IMR-90 (cell line): ENCODE results near the gene PSME4. TPM values are rescaled to one million over a fixed set of nuclear protein-coding genes. Genes with fewer than 3 reads are reported as not detected.

Source experiments
- ATAC-seq: fragments of 200-7000 bp; cut with Tn5 transposase; 2 replicates; pipeline ENCODE4 v1.9.1; 2020; ENCODE audit warnings: low read depth, mild to moderate bottlenecking, moderate library complexity
- BruUV-seq: library from RNA; stranded (reverse); fragments of 400-500 nt; replicated peaks from 2 replicates; lab custom pipeline; 2021; lab: Mats Ljungman, UMichigan
- CTCF ChIA-PET: fragments of 300-600 bp; formaldehyde crosslinking; extraction: SDS; loops from one replicate; lab custom pipeline; 2021; ENCODE audit warnings: antibody characterized with exemption; lab: Yijun Ruan, JAX
- POLR2A ChIA-PET: fragments of 300-600 bp; sonication (Branson Sonifier 250); formaldehyde crosslinking; loops from one replicate; lab custom pipeline; 2022; ENCODE audit warnings: antibody characterized with exemption; ENCODE audit not compliant: unreplicated experiment; lab: Charles Lee
- DNase-seq: peaks from one replicate; pipeline ENCODE4 v3.0.0; 2013
- H2AFZ ChIP-seq: replicated peaks from 2 replicates; pipeline ENCODE3; 2013; ENCODE audit warnings: low read length, mild to moderate bottlenecking; ENCODE audit not compliant: poor library complexity
- H2AK5ac ChIP-seq: 2 replicates; pipeline ENCODE4 v1.6.1; 2013; ENCODE audit warnings: low read depth, low read length, inconsistent platforms
- H2AK9ac ChIP-seq: replicated peaks from 2 replicates; pipeline ENCODE3; 2013; ENCODE audit warnings: mild to moderate bottlenecking, low read depth, low read length, moderate library complexity; ENCODE audit not compliant: poor library complexity
- H2BK120ac ChIP-seq: 2 replicates; pipeline ENCODE4 v1.6.1; 2013; ENCODE audit warnings: low read depth, low read length, inconsistent platforms
- H2BK15ac ChIP-seq: 3 replicates; pipeline ENCODE4 v1.6.1; 2013; ENCODE audit warnings: low read depth, low read length, inconsistent platforms
- H2BK20ac ChIP-seq: 2 replicates; pipeline ENCODE4 v1.6.1; 2013; ENCODE audit warnings: low read depth, mild to moderate bottlenecking, inconsistent platforms, low read length, moderate library complexity
- H2BK5ac ChIP-seq: 2 replicates; pipeline ENCODE4 v1.6.1; 2013; ENCODE audit warnings: mild to moderate bottlenecking, low read depth, low read length, inconsistent platforms; ENCODE audit not compliant: poor library complexity, severe bottlenecking
- H3K14ac ChIP-seq: replicated peaks from 2 replicates; pipeline ENCODE4 v1.6.1; 2013; ENCODE audit warnings: low read depth, low read length, inconsistent platforms
- H3K18ac ChIP-seq: 2 replicates; pipeline ENCODE4 v1.6.1; 2013; ENCODE audit warnings: low read depth, low read length, control low read depth
- H3K23ac ChIP-seq: 2 replicates; pipeline ENCODE4 v1.6.1; 2013; ENCODE audit warnings: low read depth, low read length, inconsistent platforms
- H3K27ac ChIP-seq: 2 replicates; pipeline ENCODE4 v1.5.1; 2013; ENCODE audit warnings: mild to moderate bottlenecking, control low read depth, low read length; ENCODE audit not compliant: insufficient read depth
- H3K27me3 ChIP-seq: 2 replicates; pipeline ENCODE4 v1.6.1; 2013; ENCODE audit warnings: low read length; ENCODE audit not compliant: control insufficient read depth, insufficient read depth
- H3K36me3 ChIP-seq: 2 replicates; pipeline ENCODE4 v1.6.1; 2013; ENCODE audit warnings: low read length, mixed read lengths; ENCODE audit not compliant: control insufficient read depth, insufficient read depth
- H3K4ac ChIP-seq: 2 replicates; pipeline ENCODE4 v1.6.1; 2013; ENCODE audit warnings: low read depth, low read length, inconsistent platforms
- H3K4me1 ChIP-seq: 2 replicates; pipeline ENCODE4 v1.6.1; 2013; ENCODE audit warnings: low read length, mixed read lengths; ENCODE audit not compliant: control insufficient read depth, insufficient read depth
- H3K4me2 ChIP-seq: 2 replicates; pipeline ENCODE4 v1.6.1; 2013; ENCODE audit warnings: low read depth, mild to moderate bottlenecking, control low read depth, low read length, moderate library complexity
- H3K4me3 ChIP-seq: 2 replicates; pipeline ENCODE4 v1.5.1; 2013; ENCODE audit warnings: low read depth, mild to moderate bottlenecking, control low read depth, low read length, moderate library complexity; ENCODE audit not compliant: insufficient read depth
- H3K56ac ChIP-seq: 2 replicates; pipeline ENCODE4 v1.6.1; 2013; ENCODE audit warnings: low read length, inconsistent platforms; ENCODE audit not compliant: insufficient read depth; ENCODE audit errors: extremely low read depth
- H3K79me1 ChIP-seq, 2 experiments: 2 replicates each; pipeline ENCODE4 v1.6.1; 2013; ENCODE audit warnings: low read length in 2 of 2, inconsistent platforms in 1 of 2, low read depth in 1 of 2
- H3K9ac ChIP-seq: 2 replicates; pipeline ENCODE4 v1.6.1; 2013; ENCODE audit warnings: low read depth, low read length, control low read depth
- H3K9me1 ChIP-seq: 2 replicates; pipeline ENCODE4 v1.6.1; 2013; ENCODE audit warnings: low read length, inconsistent platforms; ENCODE audit not compliant: insufficient read depth
- H3K9me3 ChIP-seq: 2 replicates; pipeline ENCODE4 v1.6.1; 2013; ENCODE audit warnings: low read length; ENCODE audit not compliant: control insufficient read depth, insufficient read depth
- H4K20me1 ChIP-seq: 2 replicates; pipeline ENCODE4 v1.6.1; 2013; ENCODE audit warnings: low read length, inconsistent platforms; ENCODE audit not compliant: insufficient read depth
- H4K5ac ChIP-seq: 2 replicates; pipeline ENCODE4 v1.6.1; 2013; ENCODE audit warnings: mild to moderate bottlenecking, low read depth, low read length, control low read depth
- H4K8ac ChIP-seq, 2 experiments: 2 replicates each; pipeline ENCODE4 v1.6.1; 2013; ENCODE audit warnings: low read depth in 2 of 2, low read length in 2 of 2, control low read depth in 1 of 2, inconsistent platforms in 1 of 2
- H4K91ac ChIP-seq: 2 replicates; pipeline ENCODE4 v1.6.1; 2013; ENCODE audit warnings: low read depth, low read length, inconsistent platforms; ENCODE audit not compliant: insufficient read depth
- MAFK ChIP-seq: IDR thresholded peaks from 2 replicates; pipeline ENCODE4 v1.6.1; 2012; ENCODE audit warnings: low read depth, low read length, improper control_type of control experiment
- MXI1 ChIP-seq: IDR thresholded peaks from 2 replicates; pipeline ENCODE4 v1.6.1; 2012; ENCODE audit warnings: low read depth, mild to moderate bottlenecking, low read length, moderate library complexity, borderline replicate concordance
- WGBS, 2 experiments: methylation state at CpG; one replicate each; pipeline versions ENCODE4 v1.1.5 to v1.1.7; 2013; ENCODE audit warnings: missing lambda C conversion rate in 2 of 2; ENCODE audit not compliant: insufficient read length in 1 of 2; ENCODE audit errors: extremely low coverage in 2 of 2; 5-methylcytosine and 5-hydroxymethylcytosine counted together
- dilution Hi-C: fragments of 300-500 bp; cut with HindIII; formaldehyde crosslinking; loops from one replicate; pipeline ENCODE4 v1.14.3; 2018; ENCODE audit warnings: low sequenced_read_pairs; ENCODE audit not compliant: unreplicated experiment
- in situ Hi-C: fragments of 300-500 bp; cut with MboI; formaldehyde crosslinking; loops from 3 replicates; pipeline ENCODE4 v1.14.3; 2019; ENCODE audit warnings: low sequenced_read_pairs, inconsistent platforms, mixed read lengths
- intact Hi-C: fragments of 100-400 bp; cut with micrococcal nuclease; formaldehyde crosslinking; loops from 2 replicates; pipeline ENCODE4 v1.10.0; 2022
- polyA plus RNA-seq, 3 experiments: library from polyadenylated mRNA; depleted of rRNA; stranded (reverse); fragments of >200 nt; gene quantifications; 2 replicates each; pipeline ENCODE4 v1.2.3, GENCODE V29; 2012; ENCODE audit warnings: low replicate concordance in 1 of 3
- total RNA-seq: library from RNA; depleted of rRNA; stranded (reverse); fragments of >200 nt; gene quantifications from 2 replicates; pipeline ENCODE4 v1.2.3, GENCODE V29; 2012
- TF ChIP-seq, protein P1 (sequence below): conservative IDR thresholded peaks from 2 replicates; pipeline ENCODE4 v1.5.1; 2012; ENCODE audit warnings: mild to moderate bottlenecking, low read depth, low read length, improper control_type of control experiment

Gene PSME4
- total and polyA plus RNA-seq, 2 of the 4 experiments (the other 2 are of a cell fraction) = 28.2 to 61.3 TPM

DNA sequence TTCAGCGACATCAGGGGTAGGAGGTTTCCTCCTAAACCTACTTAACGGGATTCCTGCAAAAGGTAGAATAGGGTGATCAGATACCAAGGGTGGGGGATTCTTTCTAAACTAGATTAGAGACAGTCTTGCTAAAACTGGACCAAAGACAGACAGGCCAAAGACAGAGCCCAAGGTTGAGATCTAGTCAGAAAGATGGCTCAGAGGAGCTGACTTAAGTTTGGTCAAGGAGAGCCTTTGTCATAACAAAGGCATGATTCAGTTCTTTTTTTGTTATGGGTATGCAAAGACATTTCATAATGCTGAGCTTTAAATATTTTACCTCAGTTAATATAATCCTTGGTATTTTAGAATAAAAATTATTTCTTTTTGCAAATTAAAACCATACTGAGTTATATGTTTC is 93.2 kb downstream of the PSME4 start:
- Histone ChIP-seq H3K4me3 (no peak overlapping the region), H3K79me1 (peaks cover 17 to 21% of the 10 kb centered on the region in 2 experiments), H3K9ac (no peak overlapping the region), H4K20me1 (no peaks in the 10 kb centered on the region), H3K18ac (no peak overlapping the region), H2AK5ac (no peak overlapping the region), H2AK9ac (no peak overlapping the region), H2BK15ac (no peak overlapping the region), H2BK5ac (no peak overlapping the region), H3K23ac (no peak overlapping the region), H3K27me3 (no peaks in the 10 kb centered on the region), H3K9me3 (no peaks in the 10 kb centered on the region), H3K27ac (no peak overlapping the region), H4K8ac (no peak overlapping the region), H2AFZ (no peak overlapping the region), H3K36me3 (peaks cover 21% of the 10 kb centered on the region), H4K91ac (no peak overlapping the region), H3K4ac (no peak overlapping the region), H2BK120ac (no peak overlapping the region), H3K14ac (no peak overlapping the region), H2BK20ac (no peak overlapping the region), H3K56ac (no peak overlapping the region), H4K5ac (no peak overlapping the region), H3K4me1 (peaks cover 2% of the 10 kb centered on the region; the same call in 1 of the 2 replicates), H3K9me1 (no peaks in the 10 kb centered on the region), H3K4me2 (no peak overlapping the region)
- no TSS peak for BruUV-seq
- in situ Hi-C loops (no loop called here), dilution Hi-C loops (no loop called here), intact Hi-C loops (no loop called here)
- WGBS, 2 experiments = no CpG with 5 or more reads among the region's 2 CpGs
- TF ChIP-seq MAFK (peak; percentile 14; the same call in 1 of the 2 replicates), MXI1 (no peak)
- TF ChIP-seq, protein P1, sequence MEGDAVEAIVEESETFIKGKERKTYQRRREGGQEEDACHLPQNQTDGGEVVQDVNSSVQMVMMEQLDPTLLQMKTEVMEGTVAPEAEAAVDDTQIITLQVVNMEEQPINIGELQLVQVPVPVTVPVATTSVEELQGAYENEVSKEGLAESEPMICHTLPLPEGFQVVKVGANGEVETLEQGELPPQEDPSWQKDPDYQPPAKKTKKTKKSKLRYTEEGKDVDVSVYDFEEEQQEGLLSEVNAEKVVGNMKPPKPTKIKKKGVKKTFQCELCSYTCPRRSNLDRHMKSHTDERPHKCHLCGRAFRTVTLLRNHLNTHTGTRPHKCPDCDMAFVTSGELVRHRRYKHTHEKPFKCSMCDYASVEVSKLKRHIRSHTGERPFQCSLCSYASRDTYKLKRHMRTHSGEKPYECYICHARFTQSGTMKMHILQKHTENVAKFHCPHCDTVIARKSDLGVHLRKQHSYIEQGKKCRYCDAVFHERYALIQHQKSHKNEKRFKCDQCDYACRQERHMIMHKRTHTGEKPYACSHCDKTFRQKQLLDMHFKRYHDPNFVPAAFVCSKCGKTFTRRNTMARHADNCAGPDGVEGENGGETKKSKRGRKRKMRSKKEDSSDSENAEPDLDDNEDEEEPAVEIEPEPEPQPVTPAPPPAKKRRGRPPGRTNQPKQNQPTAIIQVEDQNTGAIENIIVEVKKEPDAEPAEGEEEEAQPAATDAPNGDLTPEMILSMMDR = no peak
- DNase-seq (peak; percentile 62), ATAC-seq (peak; percentile 81)
- ChIA-PET CTCF (no interaction called here), POLR2A (no interaction called here)
